Measurements from ENCODE around the gene CUBN.

DNA sequence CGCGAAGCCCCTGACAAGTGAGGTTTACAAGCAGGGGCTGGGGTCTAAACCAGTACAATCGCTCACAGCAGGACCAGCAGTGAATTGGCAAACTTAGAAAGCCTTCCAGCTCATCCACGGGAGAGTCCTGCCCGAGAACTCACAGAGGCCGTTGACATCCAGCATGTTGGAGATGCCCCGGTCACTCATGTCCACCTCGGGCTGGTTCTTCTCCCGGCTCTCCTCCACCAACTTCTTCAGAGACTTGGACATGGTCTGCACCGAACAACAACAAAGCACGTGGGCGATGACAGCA is 312.8 kb downstream of the CUBN start:
- TF ChIP-seq, protein P1, sequence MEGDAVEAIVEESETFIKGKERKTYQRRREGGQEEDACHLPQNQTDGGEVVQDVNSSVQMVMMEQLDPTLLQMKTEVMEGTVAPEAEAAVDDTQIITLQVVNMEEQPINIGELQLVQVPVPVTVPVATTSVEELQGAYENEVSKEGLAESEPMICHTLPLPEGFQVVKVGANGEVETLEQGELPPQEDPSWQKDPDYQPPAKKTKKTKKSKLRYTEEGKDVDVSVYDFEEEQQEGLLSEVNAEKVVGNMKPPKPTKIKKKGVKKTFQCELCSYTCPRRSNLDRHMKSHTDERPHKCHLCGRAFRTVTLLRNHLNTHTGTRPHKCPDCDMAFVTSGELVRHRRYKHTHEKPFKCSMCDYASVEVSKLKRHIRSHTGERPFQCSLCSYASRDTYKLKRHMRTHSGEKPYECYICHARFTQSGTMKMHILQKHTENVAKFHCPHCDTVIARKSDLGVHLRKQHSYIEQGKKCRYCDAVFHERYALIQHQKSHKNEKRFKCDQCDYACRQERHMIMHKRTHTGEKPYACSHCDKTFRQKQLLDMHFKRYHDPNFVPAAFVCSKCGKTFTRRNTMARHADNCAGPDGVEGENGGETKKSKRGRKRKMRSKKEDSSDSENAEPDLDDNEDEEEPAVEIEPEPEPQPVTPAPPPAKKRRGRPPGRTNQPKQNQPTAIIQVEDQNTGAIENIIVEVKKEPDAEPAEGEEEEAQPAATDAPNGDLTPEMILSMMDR (conservative IDR thresholded peaks at IDR 0.05), result no peak
- TF ChIP-seq EZH2 (IDR thresholded peaks at IDR 0.05; ENCODE audit: low read depth), result no peak
